Endodermal cell (in vitro differentiated cells): ENCODE data around the gene HOPX. TPM values are rescaled to one million over a fixed set of nuclear protein-coding genes. Genes with fewer than 3 reads are reported as not detected.

Source experiments
- DNase-seq: peaks from one replicate; pipeline ENCODE4 v3.0.0-alpha.2; 2017
- H3K27ac ChIP-seq: 2 replicates; pipeline ENCODE4 v1.5.1; 2013; ENCODE audit warnings: mild to moderate bottlenecking, low read depth, low read length, moderate library complexity
- H3K27me3 ChIP-seq: 2 replicates; pipeline ENCODE4 v1.6.1; 2013; ENCODE audit warnings: mild to moderate bottlenecking, low read length, moderate library complexity; ENCODE audit not compliant: insufficient read depth, control insufficient read depth, poor library complexity, severe bottlenecking
- H3K36me3 ChIP-seq: 2 replicates; pipeline ENCODE4 v1.7.0; 2013; ENCODE audit warnings: mild to moderate bottlenecking, low read length, moderate library complexity; ENCODE audit not compliant: control insufficient read depth, insufficient read depth
- H3K4me1 ChIP-seq: one replicate; pipeline ENCODE4 v1.7.0; 2013; ENCODE audit warnings: low read length; ENCODE audit not compliant: control insufficient read depth, insufficient read depth
- H3K4me3 ChIP-seq: 2 replicates; pipeline ENCODE4 v1.5.1; 2013; ENCODE audit warnings: mild to moderate bottlenecking, low read length, moderate library complexity
- H3K9ac ChIP-seq: 2 replicates; pipeline ENCODE4 v1.6.1; 2013; ENCODE audit warnings: mild to moderate bottlenecking, low read length, moderate library complexity; ENCODE audit not compliant: poor library complexity, severe bottlenecking; ENCODE audit errors: extremely low read depth
- H3K9me3 ChIP-seq: 2 replicates; pipeline ENCODE4 v1.6.1; 2013; ENCODE audit warnings: mild to moderate bottlenecking, low read length, moderate library complexity; ENCODE audit not compliant: control insufficient read depth
- H3K27ac Mint-ChIP-seq: 2 replicates; pipeline ENCODE4 v1.8.0; 2020; ENCODE audit warnings: mixed read lengths
- H3K27me3 Mint-ChIP-seq: 2 replicates; pipeline ENCODE4 v1.8.0; 2021; ENCODE audit warnings: mild to moderate bottlenecking, mixed read lengths; ENCODE audit not compliant: insufficient read depth
- H3K36me3 Mint-ChIP-seq: 2 replicates; pipeline ENCODE4 v1.8.0; 2020; ENCODE audit warnings: low read depth, mixed read lengths
- H3K4me1 Mint-ChIP-seq: 2 replicates; pipeline ENCODE4 v1.8.0; 2020; ENCODE audit warnings: mixed read lengths
- H3K4me3 Mint-ChIP-seq: 2 replicates; pipeline ENCODE4 v1.8.0; 2020; ENCODE audit warnings: mild to moderate bottlenecking, moderate library complexity, mixed read lengths
- H3K9me3 Mint-ChIP-seq: 2 replicates; pipeline ENCODE4 v1.8.0; 2020; ENCODE audit warnings: mild to moderate bottlenecking, mixed read lengths
- CTCF ChIP-seq: fragments of 200-600 bp; sonication (generic); conservative IDR thresholded peaks from 2 replicates; pipeline ENCODE4 v1.5.0; 2021; ENCODE audit warnings: antibody characterized with exemption, mild to moderate bottlenecking
- WGBS, 2 experiments: methylation state at CpG; one replicate each; pipeline versions ENCODE4 v1.1.5 to v1.1.7; 2013; ENCODE audit warnings: missing lambda C conversion rate in 2 of 2, mixed read lengths in 1 of 2; ENCODE audit not compliant: insufficient coverage in 1 of 2, insufficient read length in 1 of 2; 5-methylcytosine and 5-hydroxymethylcytosine counted together
- total RNA-seq, 2 donors: library from RNA; stranded (reverse); fragmentation: NEBNext Ultra II Directional in 1 of 2; extraction: Animal tissue kit (Norgen Biotek cat#: 25700) in 1 of 2; gene quantifications; 2 replicates in 1 of 2; 3 replicates in 1 of 2; pipeline ENCODE4 v1.2.1, GENCODE V29; 2021

HOPX gene
- total RNA-seq, 2 donors from 2014 or later, result not detected

- H3K4me1 Mint-ChIP-seq, result peaks cover 2% of the 10 kb centered on the region
Measured at GRCh38 chr4:56674984-56675383, 6.1 kb downstream of the HOPX start.

GRCh38 chr4:56671860-56672259, 9.2 kb downstream of the HOPX start:
- no peak overlapping the region for H3K27ac ChIP-seq
- H3K27me3 ChIP-seq, result no peaks in the 10 kb centered on the region
- no peak overlapping the region for H3K27ac Mint-ChIP-seq
- peaks cover 2% of the 10 kb centered on the region for H3K4me1 Mint-ChIP-seq
- no peak overlapping the region for H3K9ac ChIP-seq
- no peaks in the 10 kb centered on the region for H3K4me1 ChIP-seq
- H3K4me3 Mint-ChIP-seq, result no peak overlapping the region
- TF ChIP-seq CTCF, result no peak
- H3K4me3 ChIP-seq, result no peak overlapping the region
- H3K36me3 ChIP-seq, result no peaks in the 10 kb centered on the region
- DNase-seq, result no peak
- no peaks in the 10 kb centered on the region for H3K36me3 Mint-ChIP-seq
- WGBS, 2 experiments, result 90% methylated on average over 2 of the region's 2 CpGs; no CpG with 5 or more reads in 1 of the 2 experiments
- no peaks in the 10 kb centered on the region for H3K9me3 Mint-ChIP-seq
- no peaks in the 10 kb centered on the region for H3K9me3 ChIP-seq
- H3K27me3 Mint-ChIP-seq, result peaks cover 52% of the 10 kb centered on the region

More at GRCh38 chr4:56674984-56675383, 6.1 kb downstream of the HOPX start:
- no peak overlapping the region for H3K4me3 ChIP-seq
- Mint-ChIP-seq H3K36me3 (no peaks in the 10 kb centered on the region), H3K27me3 (peaks cover 40% of the 10 kb centered on the region), H3K4me3 (no peak overlapping the region), H3K27ac (no peak overlapping the region), H3K9me3 (no peaks in the 10 kb centered on the region)
- no peaks in the 10 kb centered on the region for H3K4me1 ChIP-seq
- H3K27ac ChIP-seq, result no peak overlapping the region
- WGBS, 2 experiments, result 90 to 100% methylated on average over 3 of the region's 3 CpGs
- no peaks in the 10 kb centered on the region for H3K9me3 ChIP-seq
- H3K36me3 ChIP-seq, result no peaks in the 10 kb centered on the region
- no peaks in the 10 kb centered on the region for H3K27me3 ChIP-seq
- TF ChIP-seq CTCF, result no peak
- DNase-seq, result no peak
- no peak overlapping the region for H3K9ac ChIP-seq

- 67 to 93% methylated on average over 1 of the region's 1 CpG for WGBS, 2 experiments
Measured at GRCh38 chr4:56671373-56671772, 9.7 kb downstream of the HOPX start.

More at GRCh38 chr4:56671373-56671772, 9.7 kb downstream of the HOPX start:
- Mint-ChIP-seq H3K4me1 (peaks cover 2% of the 10 kb centered on the region), H3K9me3 (no peaks in the 10 kb centered on the region), H3K4me3 (no peak overlapping the region), H3K27me3 (peaks cover 53% of the 10 kb centered on the region), H3K27ac (no peak overlapping the region), H3K36me3 (no peaks in the 10 kb centered on the region)
- H3K4me1 ChIP-seq, result no peaks in the 10 kb centered on the region
- H3K27ac ChIP-seq, result no peak overlapping the region
- DNase-seq, result no peak
- H3K9me3 ChIP-seq, result no peaks in the 10 kb centered on the region
- no peak overlapping the region for H3K9ac ChIP-seq
- H3K4me3 ChIP-seq, result no peak overlapping the region
- no peaks in the 10 kb centered on the region for H3K27me3 ChIP-seq
- no peak for TF ChIP-seq CTCF
- H3K36me3 ChIP-seq, result no peaks in the 10 kb centered on the region
